D721Med (cell line): ENCODE data around the gene ZC3H15.
A peak's percentile ranks its signal among the peaks of the same experiment; 100 is the strongest.

ENCODE experiments used
- DNase-seq: peaks from one replicate; pipeline ENCODE4 v3.0.0; 2011; ENCODE audit warnings: low spot score; ENCODE audit not compliant: insufficient read length
- FAIRE-seq: peaks from 2 replicates; lab custom pipeline; 2011; peaks lifted over from hg19 to GRCh38; lab: Jason Lieb, UNC
- CTCF ChIP-seq: IDR thresholded peaks from 2 replicates; pipeline ENCODE4 v1.5.1; 2012; ENCODE audit warnings: mild to moderate bottlenecking, control low read depth; ENCODE audit not compliant: insufficient read depth; ENCODE audit errors: missing control alignments

The ZC3H15 gene

GRCh38 chr2:186531257-186531775, 45.3 kb downstream of the ZC3H15 start:
- DNase-seq: no peak
- FAIRE-seq: no peak
- no peak for TF ChIP-seq CTCF

GRCh38 chr2:186532891-186533290, 46.8 kb downstream of the ZC3H15 start:
- DNase-seq: no peak
- no peak for FAIRE-seq
- no peak for TF ChIP-seq CTCF

GRCh38 chr2:186533717-186534116, 47.7 kb downstream of the ZC3H15 start:
- no peak for TF ChIP-seq CTCF
- DNase-seq (no peak), FAIRE-seq (no peak)

GRCh38 chr2:186534406-186534805, 48.3 kb downstream of the ZC3H15 start:
- TF ChIP-seq CTCF: no peak
- FAIRE-seq (no peak), DNase-seq (no peak)

- FAIRE-seq (peak; percentile 41), DNase-seq (no peak)
- no peak for TF ChIP-seq CTCF
These were observed 49.8 kb downstream of the ZC3H15 start for GRCh38 chr2:186535861-186536260.

GRCh38 chr2:186537019-186537418, 51.0 kb downstream of the ZC3H15 start:
- no peak for DNase-seq
- TF ChIP-seq CTCF: no peak
- FAIRE-seq: no peak

- TF ChIP-seq CTCF: no peak
- FAIRE-seq: no peak
These were observed 54.9 kb downstream of the ZC3H15 start for GRCh38 chr2:186540941-186541340.

More at GRCh38 chr2:186540941-186541340, 54.9 kb downstream of the ZC3H15 start:
- no peak for DNase-seq
